Activated CD8-positive, alpha-beta T cell treated with anti-CD3 and anti-CD28 coated beads for 36 hours (primary cell): ENCODE data around the gene SIRPB1. TPM values are rescaled to one million over a fixed set of nuclear protein-coding genes. Genes with fewer than 3 reads are reported as not detected.

Experiments
- ATAC-seq: fragments of 200-7000 bp; cut with Tn5 transposase; one replicate; pipeline ENCODE4 v1.10.0; 2021; ENCODE audit warnings: mild to moderate bottlenecking, moderate library complexity
- CTCF ChIA-PET: fragments of 350-600 bp; sonication (Branson Sonifier 250); formaldehyde crosslinking; loops from one replicate; lab custom pipeline; 2021; ENCODE audit warnings: antibody characterized with exemption; lab: Charles Lee
- POLR2A ChIA-PET: fragments of 350-600 bp; sonication (Branson Sonifier 250); formaldehyde crosslinking; loops from one replicate; lab custom pipeline; 2021; ENCODE audit warnings: antibody characterized with exemption; lab: Charles Lee
- DNase-seq: peaks from one replicate; pipeline ENCODE4 v3.0.0-alpha.2; 2020
- H3K27ac Mint-ChIP-seq: one replicate; pipeline ENCODE4 v1.8.0; 2021; ENCODE audit warnings: mild to moderate bottlenecking, mixed read lengths
- H3K27me3 Mint-ChIP-seq: one replicate; pipeline ENCODE4 v1.8.0; 2021; ENCODE audit warnings: mixed read lengths
- H3K36me3 Mint-ChIP-seq: one replicate; pipeline ENCODE4 v1.8.0; 2021; ENCODE audit warnings: low read depth, mixed read lengths
- H3K4me1 Mint-ChIP-seq: one replicate; pipeline ENCODE4 v1.8.0; 2021; ENCODE audit warnings: low read depth, mixed read lengths
- H3K4me3 Mint-ChIP-seq: one replicate; pipeline ENCODE4 v1.8.0; 2021; ENCODE audit warnings: mild to moderate bottlenecking, moderate library complexity, mixed read lengths
- H3K9me3 Mint-ChIP-seq: one replicate; pipeline ENCODE4 v1.8.0; 2021; ENCODE audit warnings: mixed read lengths
- intact Hi-C: fragments of 100-400 bp; cut with micrococcal nuclease; formaldehyde crosslinking; loops from one replicate; pipeline ENCODE4 v1.10.0; 2022
- total RNA-seq, 2 experiments: library from RNA; stranded (reverse); gene quantifications; one replicate each; pipeline ENCODE4 v1.2.3, GENCODE V29; 2021
- TF ChIP-seq, protein P1 (sequence below): fragments of 200-600 bp; IDR thresholded peaks from one replicate; pipeline ENCODE4 v1.8.0; 2022; ENCODE audit warnings: antibody characterized with exemption, mild to moderate bottlenecking

The SIRPB1 gene
- total RNA-seq, 2 experiments from 2014 or later = 0.83 to 0.92 TPM

DNA sequence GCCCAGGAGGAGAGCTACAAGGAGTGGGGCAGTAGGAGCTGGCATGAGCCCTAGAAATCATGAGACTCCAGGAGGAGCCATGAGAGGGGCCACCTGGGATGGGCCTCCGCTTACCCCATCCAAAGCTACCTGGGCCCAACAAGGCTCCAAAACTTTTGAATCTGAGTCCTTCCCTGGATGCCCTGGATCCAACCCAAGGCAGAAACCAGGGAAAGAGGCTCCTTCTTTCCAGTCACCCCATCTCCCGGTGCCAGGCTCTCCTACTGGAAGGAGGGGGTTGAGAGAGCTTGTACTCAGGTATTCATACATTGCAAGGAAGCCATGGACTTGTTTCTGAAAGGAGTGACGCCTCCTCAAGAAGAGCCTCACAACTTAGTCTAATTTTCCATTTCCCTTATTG is 45.5 kb upstream of the SIRPB1 start:
- ATAC-seq = no peak
- no peaks in the 10 kb centered on the region for H3K27me3 Mint-ChIP-seq
- no peak for DNase-seq
- H3K4me1 Mint-ChIP-seq = peaks cover 91% of the 10 kb centered on the region
- peaks cover 56% of the 10 kb centered on the region for H3K36me3 Mint-ChIP-seq
- POLR2A ChIA-PET = interaction anchor here (0.7 to 3.2 kb wide), 12 partner anchors 9 to 338 kb away, joined by 3 to 21 read pairs (median 5); partner anchors contain the start of gene SIRPG
- peak overlapping the region; percentile 96 for H3K27ac Mint-ChIP-seq
- CTCF ChIA-PET = interaction anchor here (0.9 to 1.4 kb wide), 4 partner anchors 19 to 112 kb away, joined by 3 to 5 read pairs (median 4); no protein-coding TSS in a partner anchor
- intact Hi-C loops = no loop called here
- TF ChIP-seq, protein P1, sequence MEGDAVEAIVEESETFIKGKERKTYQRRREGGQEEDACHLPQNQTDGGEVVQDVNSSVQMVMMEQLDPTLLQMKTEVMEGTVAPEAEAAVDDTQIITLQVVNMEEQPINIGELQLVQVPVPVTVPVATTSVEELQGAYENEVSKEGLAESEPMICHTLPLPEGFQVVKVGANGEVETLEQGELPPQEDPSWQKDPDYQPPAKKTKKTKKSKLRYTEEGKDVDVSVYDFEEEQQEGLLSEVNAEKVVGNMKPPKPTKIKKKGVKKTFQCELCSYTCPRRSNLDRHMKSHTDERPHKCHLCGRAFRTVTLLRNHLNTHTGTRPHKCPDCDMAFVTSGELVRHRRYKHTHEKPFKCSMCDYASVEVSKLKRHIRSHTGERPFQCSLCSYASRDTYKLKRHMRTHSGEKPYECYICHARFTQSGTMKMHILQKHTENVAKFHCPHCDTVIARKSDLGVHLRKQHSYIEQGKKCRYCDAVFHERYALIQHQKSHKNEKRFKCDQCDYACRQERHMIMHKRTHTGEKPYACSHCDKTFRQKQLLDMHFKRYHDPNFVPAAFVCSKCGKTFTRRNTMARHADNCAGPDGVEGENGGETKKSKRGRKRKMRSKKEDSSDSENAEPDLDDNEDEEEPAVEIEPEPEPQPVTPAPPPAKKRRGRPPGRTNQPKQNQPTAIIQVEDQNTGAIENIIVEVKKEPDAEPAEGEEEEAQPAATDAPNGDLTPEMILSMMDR = no peak
- peaks cover 23% of the 10 kb centered on the region for H3K9me3 Mint-ChIP-seq
- peak overlapping the region; percentile 69 for H3K4me3 Mint-ChIP-seq

DNA sequence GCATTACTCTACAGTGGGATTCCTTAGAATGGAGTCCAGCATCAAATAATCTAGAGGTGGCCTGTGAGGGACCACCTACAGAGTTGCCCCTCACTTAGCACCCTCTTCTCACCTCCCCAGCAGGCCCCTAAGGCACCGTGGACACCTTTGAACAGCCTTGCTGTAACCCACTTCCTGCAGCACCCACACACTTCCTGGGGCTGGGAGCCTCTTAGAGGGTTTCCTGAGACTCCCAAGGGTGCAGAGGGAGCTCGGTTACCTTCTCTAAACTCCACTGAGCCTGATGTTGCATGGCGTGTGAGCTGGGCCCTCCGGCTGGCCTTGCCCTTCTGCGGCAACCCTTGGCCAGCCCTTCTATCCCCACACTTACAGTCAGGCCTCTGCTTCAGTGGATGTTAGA is 45.1 kb upstream of the SIRPB1 start:
- peak; percentile 86 for DNase-seq
- Mint-ChIP-seq H3K4me1 (peaks cover 90% of the 10 kb centered on the region), H3K9me3 (peaks cover 23% of the 10 kb centered on the region), H3K36me3 (peaks cover 52% of the 10 kb centered on the region), H3K27ac (peak overlapping the region; percentile 96), H3K27me3 (no peaks in the 10 kb centered on the region), H3K4me3 (peak overlapping the region; percentile 69)
- intact Hi-C loops = loop anchor here (5.0 kb wide), 1 partner anchor 67 kb away; no protein-coding TSS in a partner anchor
- ChIA-PET POLR2A (interaction anchor here (0.7 to 3.2 kb wide), 11 partner anchors 8 to 337 kb away, joined by 3 to 21 read pairs (median 5); partner anchors contain the start of gene SIRPG), CTCF (interaction anchor here (0.9 to 1.3 kb wide), 3 partner anchors 23 to 112 kb away, joined by 4 to 5 read pairs (median 5); no protein-coding TSS in a partner anchor)
- peak; percentile 60 for ATAC-seq
- TF ChIP-seq, protein P1 = no peak

DNA sequence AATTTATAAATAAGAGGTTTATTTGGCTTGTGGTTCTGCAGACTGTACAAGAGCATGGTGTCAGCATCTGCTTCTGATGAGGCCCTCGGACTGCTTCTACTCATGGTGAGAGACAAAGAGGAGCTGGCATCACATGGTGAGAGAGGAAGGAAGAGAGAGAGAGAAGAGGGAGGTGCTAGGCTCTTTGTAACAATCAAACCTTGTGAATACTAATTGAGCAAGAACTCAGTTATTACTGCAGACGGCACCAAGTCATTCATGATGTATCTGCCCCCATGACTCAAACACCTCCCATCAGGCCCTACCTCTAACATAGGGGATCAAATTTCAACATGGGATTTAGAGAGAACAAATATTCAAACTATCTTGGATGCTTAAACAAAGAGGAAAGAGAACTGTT is 44.1 kb upstream of the SIRPB1 start:
- POLR2A ChIA-PET = interaction anchor here (2.2 to 3.2 kb wide), 3 partner anchors 7 to 68 kb away, joined by 6 to 21 read pairs (median 13); partner anchors contain the start of gene SIRPG
- peaks cover 19% of the 10 kb centered on the region for H3K9me3 Mint-ChIP-seq
- intact Hi-C loops = loop anchor here (5.0 kb wide), 1 partner anchor 68 kb away; no protein-coding TSS in a partner anchor
- peaks cover 48% of the 10 kb centered on the region for H3K36me3 Mint-ChIP-seq
- CTCF ChIA-PET = no interaction called here
- H3K4me1 Mint-ChIP-seq = peaks cover 90% of the 10 kb centered on the region
- TF ChIP-seq, protein P1 = no peak
- peak overlapping the region; percentile 96 for H3K27ac Mint-ChIP-seq
- ATAC-seq = peak; percentile 40
- peak; percentile 45 for DNase-seq
- H3K27me3 Mint-ChIP-seq = no peaks in the 10 kb centered on the region
- H3K4me3 Mint-ChIP-seq = peak overlapping the region; percentile 69

DNA sequence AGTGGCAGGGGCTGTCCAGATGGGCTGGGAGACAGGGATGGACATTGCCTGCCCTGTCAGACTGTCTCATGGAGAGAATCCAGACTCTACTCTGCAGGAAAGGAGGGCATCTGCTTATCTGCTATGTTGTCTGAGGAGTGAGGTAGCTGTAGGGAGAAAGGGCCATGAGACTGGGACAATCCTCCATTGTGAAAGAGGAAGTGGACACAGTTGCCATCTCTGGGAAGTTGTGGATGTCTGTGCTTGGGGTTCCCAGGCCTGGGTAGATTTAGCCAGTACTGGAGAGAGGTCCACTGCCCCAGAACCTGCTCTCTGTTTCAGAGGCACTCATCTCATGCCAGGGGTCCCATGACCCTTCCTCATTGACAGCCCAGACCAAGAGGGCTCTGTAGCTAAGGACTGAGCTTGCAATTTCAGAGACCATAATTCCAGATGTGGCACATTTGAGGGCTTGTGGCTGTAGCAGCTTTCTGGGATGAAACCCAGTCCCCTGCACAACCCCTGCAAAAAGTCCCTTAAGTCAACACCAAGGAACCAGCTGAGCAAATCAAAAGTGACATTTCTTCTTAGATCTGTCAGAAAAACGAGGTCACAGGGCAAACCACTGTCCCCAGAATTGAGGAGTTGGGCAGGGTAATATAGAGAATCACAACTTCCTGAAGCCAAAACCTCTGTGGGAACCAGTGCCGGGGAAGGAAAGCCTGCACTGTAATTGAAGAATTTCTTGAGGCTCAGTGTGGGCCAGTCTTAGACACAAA is 41.9 kb upstream of the SIRPB1 start:
- intact Hi-C loops = loop anchor here (5.0 kb wide), 1 partner anchor 71 kb away; no protein-coding TSS in a partner anchor

More for the DNA sequence above, 41.9 kb upstream of the SIRPB1 start:
- Mint-ChIP-seq H3K9me3 (peaks cover 14% of the 10 kb centered on the region), H3K27me3 (no peaks in the 10 kb centered on the region), H3K27ac (peak overlapping the region; percentile 99), H3K4me1 (peaks cover 90% of the 10 kb centered on the region), H3K4me3 (no peak overlapping the region), H3K36me3 (peaks cover 48% of the 10 kb centered on the region)
- POLR2A ChIA-PET = interaction anchor here (1.1 to 1.8 kb wide), 3 partner anchors 10 to 15 kb away, joined by 4 to 5 read pairs (median 4); no protein-coding TSS in a partner anchor
- TF ChIP-seq, protein P1 = no peak
- ATAC-seq (no peak), DNase-seq (peak; percentile 32)
- CTCF ChIA-PET = interaction anchor here (1.0 kb wide), 1 partner anchor 73 kb away, joined by 3 read pairs; no protein-coding TSS in a partner anchor
